Kidney (tissue), 14 donors: Measurements from ENCODE around the gene NDUFS8. TPM values are rescaled to one million over a fixed set of nuclear protein-coding genes. Genes with fewer than 3 reads are reported as not detected.
A peak's percentile ranks its signal among the peaks of the same experiment; 100 is the strongest.

Source experiments
- DNase-seq, 5 donors: peaks; one replicate each; pipeline ENCODE4 v3.0.0-alpha.2; 2013 to 2020
- FAIRE-seq: peaks from 2 replicates; lab custom pipeline; 2012; peaks lifted over from hg19 to GRCh38; lab: Jason Lieb, UNC
- H3K27ac ChIP-seq, 2 donors: one replicate each; pipeline ENCODE4 v1.7.0; 2013; ENCODE audit warnings: low read depth in 2 of 2, low read length in 2 of 2, inconsistent platforms in 1 of 2
- H3K27me3 ChIP-seq: one replicate; pipeline ENCODE4 v1.7.1; 2013; ENCODE audit warnings: low read length, inconsistent platforms; ENCODE audit not compliant: control insufficient read depth, insufficient read depth
- H3K36me3 ChIP-seq, 3 donors: one replicate each; pipeline versions ENCODE4 v1.7.0 to v1.7.1; 2013; ENCODE audit warnings: low read length in 3 of 3, control low read depth in 1 of 3, inconsistent platforms in 1 of 3; ENCODE audit not compliant: insufficient read depth in 3 of 3, control insufficient read depth in 2 of 3
- H3K4me1 ChIP-seq, 3 donors: one replicate each; pipeline versions ENCODE4 v1.7.0 to v1.7.1; 2013; ENCODE audit warnings: low read length in 3 of 3, inconsistent platforms in 1 of 3, low read depth in 1 of 3; ENCODE audit not compliant: control insufficient read depth in 2 of 3, insufficient read depth in 2 of 3
- H3K4me3 ChIP-seq, 3 donors: one replicate each; pipeline versions ENCODE4 v1.7.0 to v1.8.1; 2013; ENCODE audit warnings: low read length in 3 of 3, control low read depth in 1 of 3, inconsistent platforms in 1 of 3
- H3K9ac ChIP-seq, 3 donors: one replicate each; pipeline versions ENCODE4 v1.7.0 to v1.7.1; 2013; ENCODE audit warnings: low read length in 3 of 3, control low read depth in 1 of 3, inconsistent platforms in 1 of 3
- H3K9me3 ChIP-seq, 3 donors: one replicate each; pipeline versions ENCODE4 v1.7.0 to v1.7.1; 2013; ENCODE audit warnings: low read length in 3 of 3, control low read depth in 1 of 3, inconsistent platforms in 1 of 3; ENCODE audit not compliant: control insufficient read depth in 2 of 3, insufficient read depth in 1 of 3
- CTCF ChIP-seq: IDR thresholded peaks from 3 replicates; pipeline ENCODE4 v1.5.1; 2012; ENCODE audit warnings: mild to moderate bottlenecking, moderate library complexity, borderline replicate concordance; ENCODE audit not compliant: insufficient read depth; ENCODE audit errors: extremely low read depth
- intact Hi-C: fragments of 100-400 bp; cut with DNase I; formaldehyde crosslinking; loops from one replicate; pipeline ENCODE4 v1.11.1; 2022
- polyA plus RNA-seq: library from polyadenylated mRNA; stranded (reverse); fragments of 350-450 nt; fragmentation: Illumina TruSeq; extraction: RNeasy Lipid Tissue Mini Kit (QIAGEN cat#74804); gene quantifications from one replicate; pipeline ENCODE4 v1.2.3, GENCODE V29; 2014; ENCODE audit warnings: low read depth, low replicate concordance; ENCODE audit not compliant: insufficient read depth
- total RNA-seq: library from RNA; stranded (reverse); fragmentation: NEBNext Ultra II Directional; extraction: Animal tissue kit (Norgen Biotek cat#: 25700); gene quantifications from one replicate; pipeline ENCODE4 v1.2.1, GENCODE V29; 2021
- donor health status: control.
- donor health status: control.
- donor health status: control.
- donor health status: control.
- donor health status: control.
- donor health status: DM: yes; HTN: yes; CAD: no.
- donor health status: Normal renal cell carcinoma (clear cell type).

NDUFS8 gene
- total and polyA plus RNA-seq, 2 donors from 2014 or later: 144 to 472 TPM

DNA sequence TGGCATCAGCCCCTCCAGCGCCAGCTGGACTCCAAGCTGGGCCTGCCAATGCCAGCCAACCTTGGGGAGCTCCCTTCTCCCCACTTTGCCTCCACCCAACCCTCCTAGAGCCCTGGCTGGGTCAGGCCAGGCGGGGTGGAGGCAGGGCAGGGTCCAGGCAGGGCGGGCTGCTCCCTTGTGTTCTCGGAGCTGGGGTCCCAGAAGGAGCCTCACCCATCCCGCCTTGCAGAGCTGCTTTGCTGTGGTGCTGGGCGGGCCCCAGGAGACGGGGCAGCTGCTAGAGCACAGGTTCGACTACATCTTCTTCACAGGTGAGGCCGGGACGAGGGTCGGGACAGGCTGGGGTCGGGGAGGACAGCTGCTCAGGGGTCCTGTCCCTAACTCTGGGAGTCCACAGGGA is 11.0 kb upstream of the NDUFS8 start:
- Histone ChIP-seq H3K4me1 (peaks cover 0 to 6% (median 0%) of the 10 kb centered on the region in 3 donors), H3K36me3 (no peaks in the 10 kb centered on the region), H3K9ac (no peak overlapping the region), H3K27me3 (no peaks in the 10 kb centered on the region), H3K4me3 (no peak overlapping the region), H3K9me3 (no peaks in the 10 kb centered on the region), H3K27ac (no peak overlapping the region)
- intact Hi-C loops: no loop called here
- DNase-seq (no peak), FAIRE-seq (no peak)
- TF ChIP-seq CTCF: no peak

DNA sequence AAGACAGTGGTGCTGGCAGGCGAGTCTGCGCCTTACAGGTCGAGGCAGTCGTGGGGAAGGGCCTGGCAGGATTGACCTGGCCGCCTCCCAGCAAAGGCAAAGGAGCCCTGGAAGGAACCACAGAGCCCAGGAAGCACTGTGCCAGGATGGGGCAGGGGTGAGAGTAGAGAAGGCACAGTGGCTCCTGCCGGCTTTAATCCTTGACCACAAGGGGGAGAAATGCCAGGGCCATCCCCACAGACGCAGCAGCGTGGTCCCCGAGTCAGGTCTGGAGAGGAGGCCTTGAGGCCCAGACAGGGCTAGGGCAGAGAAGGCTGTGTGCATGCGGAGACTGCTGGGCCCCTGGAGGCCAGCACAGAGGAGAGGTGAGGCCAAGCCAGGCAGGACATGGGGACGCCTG is 9.9 kb upstream of the NDUFS8 start:
- H3K9ac ChIP-seq: no peak overlapping the region
- no peak for DNase-seq
- no peaks in the 10 kb centered on the region for H3K9me3 ChIP-seq
- intact Hi-C loops: no loop called here
- peaks cover 0 to 2% (median 0%) of the 10 kb centered on the region in 3 donors for H3K4me1 ChIP-seq
- no peaks in the 10 kb centered on the region for H3K36me3 ChIP-seq
- no peak overlapping the region for H3K4me3 ChIP-seq
- H3K27ac ChIP-seq: no peak overlapping the region
- TF ChIP-seq CTCF: no peak
- FAIRE-seq: no peak
- H3K27me3 ChIP-seq: no peaks in the 10 kb centered on the region

- H3K27ac ChIP-seq: no peak overlapping the region
- no peak for FAIRE-seq
- no peak overlapping the region for H3K4me3 ChIP-seq
Measured at GRCh38 chr11:68021167-68021787, 9.2 kb upstream of the NDUFS8 start.

More at GRCh38 chr11:68021167-68021787, 9.2 kb upstream of the NDUFS8 start:
- Histone ChIP-seq H3K27me3 (no peaks in the 10 kb centered on the region), H3K4me1 (peaks cover 0 to 2% (median 0%) of the 10 kb centered on the region in 3 donors), H3K9ac (no peak overlapping the region), H3K9me3 (no peaks in the 10 kb centered on the region), H3K36me3 (no peaks in the 10 kb centered on the region)
- intact Hi-C loops: no loop called here
- peak; percentile 50 for TF ChIP-seq CTCF
- DNase-seq: peak in 3 of 5 donors; percentile 43 to 84 (median 49)
